HG03159 (cell line): ENCODE data around the gene GRB7.

Experiments
- ATAC-seq: cut with Tn5 transposase; IDR thresholded peaks from one replicate; pipeline ENCODE4 v1.9.1; 2021; ENCODE audit warnings: mild to moderate bottlenecking, moderate library complexity; ENCODE audit not compliant: unreplicated experiment

Gene GRB7

GRCh38 chr17:39767147-39767546 lies 29.4 kb downstream of the GRB7 start:
- no peak for ATAC-seq

GRCh38 chr17:39769974-39770587 lies 32.3 kb downstream of the GRB7 start:
- ATAC-seq, result peak; percentile 62

GRCh38 chr17:39772415-39772814 lies 34.7 kb downstream of the GRB7 start:
- no peak for ATAC-seq

- no peak for ATAC-seq
Observed at GRCh38 chr17:39772987-39773934, 35.5 kb downstream of the GRB7 start.

GRCh38 chr17:39774047-39774446 lies 36.3 kb downstream of the GRB7 start:
- no peak for ATAC-seq

DNA sequence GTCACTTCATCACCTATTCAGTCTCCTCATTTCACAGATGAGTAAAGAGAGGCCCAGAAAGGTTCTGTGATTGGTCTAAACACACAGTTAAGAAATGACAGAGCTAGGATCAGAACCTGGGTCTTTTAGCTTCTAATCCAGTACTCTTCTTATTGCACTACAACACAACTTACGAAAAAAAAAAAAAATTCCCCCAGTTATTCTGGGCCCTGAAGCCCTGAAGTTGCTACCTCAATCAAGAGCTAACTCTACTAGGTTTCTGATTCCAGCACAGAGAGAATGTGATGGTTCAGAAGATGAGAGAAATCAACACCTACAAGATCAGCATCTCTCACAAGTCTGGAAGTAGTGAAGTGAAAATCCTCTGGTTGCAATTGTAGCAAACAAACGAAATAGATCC lies 37.3 kb downstream of the GRB7 start:
- no peak for ATAC-seq

DNA sequence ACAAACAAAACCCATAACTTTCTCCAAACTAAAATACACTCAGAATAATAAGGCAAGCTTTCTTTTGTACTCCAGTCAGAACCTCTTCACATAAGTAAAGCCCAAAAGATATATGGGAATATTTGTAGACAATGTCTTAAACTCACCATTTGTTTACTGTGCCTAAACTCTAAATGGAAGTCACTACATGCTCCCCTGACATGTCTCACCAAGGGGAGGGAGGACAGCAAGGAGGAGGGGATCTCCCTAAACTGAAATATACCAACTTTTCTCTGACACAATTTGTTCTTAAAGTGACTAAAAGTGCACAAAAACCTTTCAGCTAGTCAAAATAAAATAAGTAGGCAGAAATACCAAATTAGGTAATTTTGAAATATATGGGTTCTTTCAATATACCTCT lies 38.5 kb downstream of the GRB7 start:
- no peak for ATAC-seq

DNA sequence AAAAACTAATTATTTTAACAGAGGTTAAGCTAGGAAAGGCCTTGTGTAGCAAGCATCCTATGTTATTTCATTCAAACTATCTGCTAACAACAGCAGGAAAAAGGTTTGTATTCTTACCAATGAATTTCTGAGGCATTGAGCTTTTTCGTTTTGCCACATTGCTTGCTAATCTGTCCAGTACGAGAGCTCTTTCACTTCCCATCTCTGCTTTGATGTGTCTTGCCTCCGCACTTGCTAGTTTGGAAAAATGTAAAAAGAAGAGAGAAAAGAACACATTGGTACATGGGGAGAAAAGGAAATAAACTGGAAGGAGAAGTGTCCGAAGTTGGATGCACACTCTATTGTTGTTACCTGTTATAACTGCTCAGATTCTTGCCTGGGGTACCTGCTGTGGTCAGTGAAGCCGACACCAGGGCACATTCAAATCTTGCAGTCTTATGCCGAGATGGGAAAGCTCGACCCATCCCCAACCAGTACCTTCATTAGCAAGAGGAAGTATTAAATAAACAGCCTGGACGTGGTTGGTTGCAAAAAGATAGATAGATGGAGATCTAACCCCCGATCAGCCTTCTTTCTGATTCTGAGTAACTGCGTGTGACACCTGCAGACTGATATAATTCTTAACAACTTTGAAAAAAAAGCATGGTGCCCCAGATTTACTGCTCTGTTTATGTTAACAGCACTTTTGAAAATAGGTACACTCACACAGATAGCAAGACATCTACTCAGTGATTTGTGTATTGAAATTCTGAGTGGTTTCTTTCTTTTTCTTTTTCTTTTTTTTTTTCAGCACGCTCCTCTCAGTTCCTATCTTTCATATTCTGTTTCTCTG lies 40.0 kb downstream of the GRB7 start:
- ATAC-seq, result peak; percentile 56

GRCh38 chr17:39781031-39781860 lies 43.5 kb downstream of the GRB7 start:
- no peak for ATAC-seq

GRCh38 chr17:39781861-39782213 lies 44.1 kb downstream of the GRB7 start:
- ATAC-seq, result no peak

GRCh38 chr17:39782481-39782880 lies 44.7 kb downstream of the GRB7 start:
- no peak for ATAC-seq

- ATAC-seq, result no peak
Observed at GRCh38 chr17:39782980-39783379, 45.2 kb downstream of the GRB7 start.

- no peak for ATAC-seq
Observed at GRCh38 chr17:39787041-39787440, 49.3 kb downstream of the GRB7 start.

DNA sequence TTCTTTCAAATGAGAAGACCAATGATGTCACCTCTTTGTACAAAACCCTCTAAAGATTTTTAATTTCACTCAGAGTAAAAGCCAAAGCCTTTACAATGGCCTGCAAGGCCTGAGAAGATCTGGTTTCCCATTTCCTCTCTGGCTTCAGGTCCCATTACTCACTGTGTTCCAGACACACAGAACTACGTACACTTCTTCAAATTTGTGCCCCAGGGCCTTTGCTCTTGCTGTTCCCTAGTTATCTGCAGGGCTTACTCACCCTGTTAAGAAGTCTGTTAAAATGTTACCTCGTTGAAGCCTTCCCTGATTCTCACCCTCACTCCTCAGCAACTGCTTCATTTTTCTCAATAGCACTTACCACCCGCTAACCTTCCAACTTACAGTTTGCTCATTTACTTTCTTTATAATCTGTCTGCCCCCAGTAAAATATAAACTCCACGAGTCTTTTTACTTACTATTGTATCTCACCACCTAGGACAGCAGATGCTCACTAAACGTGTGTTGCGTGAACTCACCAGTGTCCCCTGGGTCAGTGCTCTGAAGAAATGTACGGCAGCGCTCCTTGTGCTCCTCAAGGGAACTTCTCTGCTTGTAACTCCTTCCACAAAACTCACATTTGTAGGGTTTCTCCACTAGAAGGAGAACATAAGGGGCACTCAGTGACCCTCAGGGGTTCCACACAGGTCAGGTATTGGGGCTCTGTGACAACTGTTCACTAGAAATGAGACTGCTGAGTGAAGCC lies 50.2 kb downstream of the GRB7 start:
- no peak for ATAC-seq

DNA sequence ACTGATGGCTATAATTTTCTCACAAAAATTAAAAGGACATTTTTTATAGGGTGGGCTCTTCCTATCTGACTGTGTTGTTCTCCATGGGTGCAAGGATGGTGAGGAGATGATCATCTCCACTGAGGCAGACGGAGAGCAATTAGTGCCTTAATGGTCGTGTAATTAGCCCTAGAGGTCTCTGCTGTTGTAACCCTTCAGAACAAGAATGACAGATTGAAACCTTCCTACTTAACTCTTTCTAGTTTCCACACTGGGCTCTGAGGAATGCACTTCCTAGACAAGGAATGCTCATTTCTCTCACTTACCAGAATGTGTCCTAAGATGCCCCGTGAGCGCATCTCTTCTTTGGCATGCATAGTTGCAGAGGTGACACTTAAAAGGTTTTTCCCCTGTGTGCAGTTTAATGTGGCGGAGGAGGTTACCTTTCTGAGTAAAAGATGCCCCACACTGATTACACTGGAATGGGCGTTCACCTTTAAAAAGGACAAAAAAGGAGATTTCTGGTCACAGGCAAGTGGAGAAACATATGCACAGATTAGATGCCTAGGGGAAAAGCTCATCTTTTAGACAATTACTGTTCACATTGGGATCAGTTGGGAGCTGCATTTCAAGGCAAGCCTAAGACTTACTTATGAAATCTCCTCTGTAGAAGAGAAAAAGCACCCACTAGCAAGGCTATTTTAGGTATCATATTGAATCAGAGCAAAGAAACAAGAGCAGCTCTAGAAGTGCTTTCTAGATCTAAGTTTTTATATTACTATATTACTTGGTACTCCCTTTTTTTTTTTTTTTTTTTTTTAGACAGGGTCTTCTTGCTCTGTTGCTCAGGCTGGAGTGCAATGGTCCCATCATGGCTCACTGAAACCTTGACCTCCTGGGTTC lies 53.6 kb downstream of the GRB7 start:
- no peak for ATAC-seq

DNA sequence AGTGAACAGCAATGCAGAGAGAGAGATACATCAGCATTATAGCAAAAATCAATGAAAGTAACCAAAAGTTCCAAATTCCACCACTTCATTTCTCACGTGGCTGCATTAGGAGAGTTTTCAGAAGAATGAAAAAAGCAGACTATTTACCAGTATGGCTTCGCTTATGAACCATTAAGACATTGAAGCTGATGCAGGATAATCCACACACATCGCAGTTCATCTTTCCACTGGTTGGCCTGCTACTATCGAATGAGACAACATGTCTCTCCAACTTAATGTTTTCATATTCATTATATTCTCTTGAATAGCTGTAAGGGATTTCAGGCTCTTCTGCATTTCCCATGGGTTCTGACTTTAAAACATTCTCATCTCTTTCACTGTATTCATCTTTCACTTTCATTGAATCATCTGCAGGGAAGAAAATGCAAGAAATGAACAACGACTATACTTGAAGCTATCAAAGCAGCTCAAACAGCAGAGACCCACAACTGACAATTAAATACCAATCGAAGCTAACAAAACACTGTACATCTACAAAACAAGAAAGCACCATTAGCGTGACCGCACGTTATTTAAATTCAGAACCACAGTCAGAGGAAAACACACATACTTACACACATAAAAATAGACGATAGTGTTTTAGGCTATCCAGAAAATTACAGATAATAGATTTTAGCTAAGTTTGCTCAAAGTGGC lies 54.9 kb downstream of the GRB7 start:
- no peak for ATAC-seq

- ATAC-seq, result no peak
Observed at GRCh38 chr17:39793301-39793872, 55.6 kb downstream of the GRB7 start.
